GM12864 (cell line): Measurements from ENCODE around the gene ZNF311.

Source experiments
- DNase-seq: peaks from one replicate; pipeline ENCODE4 v3.0.0-alpha.2; 2011; ENCODE audit warnings: low read depth
- H3K4me3 ChIP-seq: 2 replicates; pipeline ENCODE4 v1.5.1; 2011; ENCODE audit warnings: mild to moderate bottlenecking, low read depth, low read length, control low read depth
- CTCF ChIP-seq: IDR thresholded peaks from 2 replicates; pipeline ENCODE4 v1.5.1; 2011; ENCODE audit warnings: low read depth, mild to moderate bottlenecking, moderate library complexity, low read length, control low read depth, inconsistent platforms; ENCODE audit errors: missing control alignments

ZNF311 gene

GRCh38 chr6:29009358-29009757 lies 4.2 kb upstream of the ZNF311 start:
- no peak for DNase-seq
- TF ChIP-seq CTCF: no peak

GRCh38 chr6:29008089-29008488 lies 3.0 kb upstream of the ZNF311 start:
- TF ChIP-seq CTCF: no peak
- no peak overlapping the region for H3K4me3 ChIP-seq
- DNase-seq: no peak

More at GRCh38 chr6:29009358-29009757, 4.2 kb upstream of the ZNF311 start:
- H3K4me3 ChIP-seq: no peak overlapping the region

GRCh38 chr6:28996844-28997510 lies 8.1 kb downstream of the ZNF311 start:
- no peak for TF ChIP-seq CTCF
- DNase-seq: no peak
- no peak overlapping the region for H3K4me3 ChIP-seq

- no peak overlapping the region for H3K4me3 ChIP-seq
- no peak for DNase-seq
- no peak for TF ChIP-seq CTCF
Observed at GRCh38 chr6:28995093-28995650, 9.9 kb downstream of the ZNF311 start.

- TF ChIP-seq CTCF: no peak
- no peak overlapping the region for H3K4me3 ChIP-seq
- no peak for DNase-seq
Observed at GRCh38 chr6:28988536-28989311, 16.4 kb downstream of the ZNF311 start.

- no peak for DNase-seq
- no peak for TF ChIP-seq CTCF
- 0 out of 2 replicates have a peak overlapping the region, but pooled peaks have one; percentile 5 for H3K4me3 ChIP-seq
Observed at GRCh38 chr6:28985462-28986164, 19.5 kb downstream of the ZNF311 start.
